ENCODE data around the gene KCNQ1.

The KCNQ1 gene

GRCh38 chr11:2673250-2673610, 228.4 kb downstream of the KCNQ1 start:
- H3K9me3 ChIP-seq, result no peaks in the 10 kb centered on the region
- TF ChIP-seq, protein P1, sequence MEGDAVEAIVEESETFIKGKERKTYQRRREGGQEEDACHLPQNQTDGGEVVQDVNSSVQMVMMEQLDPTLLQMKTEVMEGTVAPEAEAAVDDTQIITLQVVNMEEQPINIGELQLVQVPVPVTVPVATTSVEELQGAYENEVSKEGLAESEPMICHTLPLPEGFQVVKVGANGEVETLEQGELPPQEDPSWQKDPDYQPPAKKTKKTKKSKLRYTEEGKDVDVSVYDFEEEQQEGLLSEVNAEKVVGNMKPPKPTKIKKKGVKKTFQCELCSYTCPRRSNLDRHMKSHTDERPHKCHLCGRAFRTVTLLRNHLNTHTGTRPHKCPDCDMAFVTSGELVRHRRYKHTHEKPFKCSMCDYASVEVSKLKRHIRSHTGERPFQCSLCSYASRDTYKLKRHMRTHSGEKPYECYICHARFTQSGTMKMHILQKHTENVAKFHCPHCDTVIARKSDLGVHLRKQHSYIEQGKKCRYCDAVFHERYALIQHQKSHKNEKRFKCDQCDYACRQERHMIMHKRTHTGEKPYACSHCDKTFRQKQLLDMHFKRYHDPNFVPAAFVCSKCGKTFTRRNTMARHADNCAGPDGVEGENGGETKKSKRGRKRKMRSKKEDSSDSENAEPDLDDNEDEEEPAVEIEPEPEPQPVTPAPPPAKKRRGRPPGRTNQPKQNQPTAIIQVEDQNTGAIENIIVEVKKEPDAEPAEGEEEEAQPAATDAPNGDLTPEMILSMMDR (IDR thresholded peaks at IDR 0.05; ENCODE audit: low read depth, low read length), result no peak
- no peak for DNase-seq
- peaks cover 4% of the 10 kb centered on the region for H3K4me1 ChIP-seq
- no peaks in the 10 kb centered on the region for H3K27me3 ChIP-seq
- H3K36me3 ChIP-seq, result no peaks in the 10 kb centered on the region
- no peak overlapping the region for H3K4me3 ChIP-seq (ENCODE audit: low read depth, low read length)

- no peak for DNase-seq
- H3K4me3 ChIP-seq (ENCODE audit: low read depth, low read length), result no peak overlapping the region
Measured at GRCh38 chr11:2673871-2674471, 229.2 kb downstream of the KCNQ1 start.

DNA sequence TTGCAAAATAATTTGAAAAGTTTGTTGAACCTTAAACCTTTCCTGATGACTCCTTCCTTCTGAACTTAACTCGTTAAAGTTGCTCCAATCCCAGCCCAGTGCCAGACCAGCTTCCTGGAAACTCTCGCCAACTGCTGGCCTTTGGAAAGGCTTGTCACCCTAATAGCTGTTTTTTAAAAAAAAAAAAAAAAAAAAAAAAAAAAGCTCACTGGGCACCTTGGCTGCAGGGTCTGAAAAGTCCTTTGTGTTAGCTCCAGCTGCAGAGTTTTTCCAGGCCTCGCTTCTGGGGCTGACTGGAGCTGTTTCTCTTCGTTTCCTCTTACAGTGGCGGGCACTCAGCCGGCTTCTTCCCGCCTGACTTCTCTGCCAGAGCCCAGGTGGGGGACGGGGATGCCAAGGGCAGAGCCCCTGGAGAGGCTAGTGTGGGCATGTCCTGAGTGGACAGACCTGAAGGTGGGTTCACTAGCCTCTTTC, 229.9 kb downstream of the KCNQ1 start:
- TF ChIP-seq, protein P1 (IDR thresholded peaks at IDR 0.05; ENCODE audit: low read depth, low read length), result no peak
- Histone ChIP-seq H3K4me1 (peaks cover 4% of the 10 kb centered on the region), H3K27me3 (no peaks in the 10 kb centered on the region), H3K9me3 (no peaks in the 10 kb centered on the region), H3K4me3 (ENCODE audit: low read depth, low read length) (no peak overlapping the region), H3K36me3 (no peaks in the 10 kb centered on the region)
- no peak for DNase-seq

More at GRCh38 chr11:2673871-2674471, 229.2 kb downstream of the KCNQ1 start:
- H3K36me3 ChIP-seq, result no peaks in the 10 kb centered on the region
- H3K9me3 ChIP-seq, result no peaks in the 10 kb centered on the region
- TF ChIP-seq, protein P1 (IDR thresholded peaks at IDR 0.05; ENCODE audit: low read depth, low read length), result no peak
- H3K4me1 ChIP-seq, result peaks cover 4% of the 10 kb centered on the region
- no peaks in the 10 kb centered on the region for H3K27me3 ChIP-seq

DNA sequence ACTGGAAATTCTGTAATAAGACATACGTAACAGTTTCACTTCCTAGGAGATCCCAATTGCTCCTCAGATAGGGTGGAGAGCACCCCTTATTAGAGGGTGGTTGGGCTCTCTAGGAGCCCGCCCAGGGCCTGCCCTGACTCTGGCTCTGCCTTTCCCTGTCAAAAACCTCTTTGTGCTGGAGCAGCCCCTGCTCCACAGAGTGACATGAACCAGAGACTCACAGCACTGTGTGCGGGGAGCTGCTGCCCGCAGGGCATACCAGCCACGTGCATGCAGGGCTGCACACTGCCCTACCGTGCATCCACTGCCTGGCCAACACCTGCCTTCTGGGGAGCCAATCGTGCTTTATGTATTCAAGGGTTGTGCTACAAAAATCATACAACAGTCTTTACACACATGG, 230.7 kb downstream of the KCNQ1 start:
- H3K4me3 ChIP-seq (ENCODE audit: low read depth, low read length), result no peak overlapping the region
- TF ChIP-seq, protein P1 (IDR thresholded peaks at IDR 0.05; ENCODE audit: low read depth, low read length), result no peak
- peaks cover 4% of the 10 kb centered on the region for H3K4me1 ChIP-seq
- no peaks in the 10 kb centered on the region for H3K27me3 ChIP-seq
- H3K36me3 ChIP-seq, result no peaks in the 10 kb centered on the region
- no peaks in the 10 kb centered on the region for H3K9me3 ChIP-seq
- DNase-seq, result peak; percentile 77

DNA sequence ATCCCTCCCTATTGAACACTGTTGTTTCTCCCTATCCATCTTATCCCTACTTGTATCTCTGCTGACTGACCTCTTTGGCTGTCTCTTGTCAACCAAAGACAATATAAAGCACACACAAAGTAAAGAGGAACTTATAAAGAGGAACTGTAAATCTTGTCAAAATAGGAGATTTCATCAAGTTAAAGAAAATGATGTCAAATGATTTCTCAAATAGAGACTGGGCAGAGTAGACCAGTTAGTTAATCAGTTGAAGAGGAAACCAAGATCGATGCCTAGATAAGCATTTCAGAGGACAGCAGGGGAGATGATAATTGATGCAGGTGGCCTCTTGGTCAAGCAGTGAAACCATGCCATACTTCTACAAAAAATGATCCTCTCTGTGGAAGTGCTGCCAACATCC, 232.3 kb downstream of the KCNQ1 start:
- TF ChIP-seq, protein P1 (IDR thresholded peaks at IDR 0.05; ENCODE audit: low read depth, low read length), result no peak
- DNase-seq, result no peak
- Histone ChIP-seq H3K4me3 (ENCODE audit: low read depth, low read length) (no peak overlapping the region), H3K27me3 (no peaks in the 10 kb centered on the region), H3K36me3 (no peaks in the 10 kb centered on the region), H3K4me1 (peaks cover 4% of the 10 kb centered on the region), H3K9me3 (no peaks in the 10 kb centered on the region)

DNA sequence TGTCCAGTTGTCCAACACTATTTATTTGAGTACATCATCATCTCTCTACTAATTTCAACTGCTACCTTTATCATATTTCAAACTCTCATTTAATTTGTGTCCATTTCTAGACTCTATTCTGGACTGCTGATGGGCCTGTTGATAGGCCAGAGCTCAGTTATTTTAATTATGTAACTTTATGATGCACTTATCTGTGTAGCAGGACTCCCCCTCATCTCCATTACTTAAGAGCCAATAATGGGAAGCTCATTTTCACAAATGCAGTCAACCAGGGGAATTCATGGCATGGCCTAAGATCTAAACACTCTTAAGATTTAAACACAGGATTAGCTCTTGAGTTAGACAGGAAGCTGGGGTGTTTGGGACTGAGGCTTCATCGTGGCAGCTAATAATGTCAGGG, 233.6 kb downstream of the KCNQ1 start:
- no peak for DNase-seq
- H3K27me3 ChIP-seq, result no peaks in the 10 kb centered on the region
- no peaks in the 10 kb centered on the region for H3K9me3 ChIP-seq
- H3K4me1 ChIP-seq, result peaks cover 4% of the 10 kb centered on the region
- no peak overlapping the region for H3K4me3 ChIP-seq (ENCODE audit: low read depth, low read length)
- TF ChIP-seq, protein P1 (IDR thresholded peaks at IDR 0.05; ENCODE audit: low read depth, low read length), result no peak
- H3K36me3 ChIP-seq, result no peaks in the 10 kb centered on the region

All from BE2C (cell line).